HG03064 (cell line): ENCODE results near the gene ZFPM1.

ENCODE experiments used
- ATAC-seq: cut with Tn5 transposase; IDR thresholded peaks from one replicate; pipeline ENCODE4 v1.9.1; 2021; ENCODE audit warnings: low read depth; ENCODE audit not compliant: unreplicated experiment

Gene ZFPM1

GRCh38 chr16:88535191-88535856 lies 82.2 kb downstream of the ZFPM1 start:
- no peak for ATAC-seq

DNA sequence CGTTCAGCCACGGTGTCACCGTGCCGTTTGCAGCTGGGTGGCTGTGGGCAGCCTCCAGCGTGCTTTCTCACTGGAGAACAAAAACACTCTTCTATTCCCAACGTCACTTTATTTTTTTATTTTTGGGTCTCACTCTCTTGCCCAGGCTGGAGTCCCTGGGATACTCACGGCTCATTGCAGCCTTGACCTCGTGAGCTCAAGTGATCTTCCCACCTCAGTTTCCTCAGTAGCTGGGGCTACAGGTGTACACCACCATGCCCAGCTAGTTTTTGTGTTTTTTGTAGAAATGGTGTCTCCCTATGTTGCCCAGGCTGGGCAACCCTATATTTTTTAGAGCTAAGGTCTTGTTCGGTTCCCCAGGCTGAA lies 82.8 kb downstream of the ZFPM1 start:
- ATAC-seq = no peak

- ATAC-seq = no peak
These were observed 83.4 kb downstream of the ZFPM1 start for GRCh38 chr16:88536510-88536909.

DNA sequence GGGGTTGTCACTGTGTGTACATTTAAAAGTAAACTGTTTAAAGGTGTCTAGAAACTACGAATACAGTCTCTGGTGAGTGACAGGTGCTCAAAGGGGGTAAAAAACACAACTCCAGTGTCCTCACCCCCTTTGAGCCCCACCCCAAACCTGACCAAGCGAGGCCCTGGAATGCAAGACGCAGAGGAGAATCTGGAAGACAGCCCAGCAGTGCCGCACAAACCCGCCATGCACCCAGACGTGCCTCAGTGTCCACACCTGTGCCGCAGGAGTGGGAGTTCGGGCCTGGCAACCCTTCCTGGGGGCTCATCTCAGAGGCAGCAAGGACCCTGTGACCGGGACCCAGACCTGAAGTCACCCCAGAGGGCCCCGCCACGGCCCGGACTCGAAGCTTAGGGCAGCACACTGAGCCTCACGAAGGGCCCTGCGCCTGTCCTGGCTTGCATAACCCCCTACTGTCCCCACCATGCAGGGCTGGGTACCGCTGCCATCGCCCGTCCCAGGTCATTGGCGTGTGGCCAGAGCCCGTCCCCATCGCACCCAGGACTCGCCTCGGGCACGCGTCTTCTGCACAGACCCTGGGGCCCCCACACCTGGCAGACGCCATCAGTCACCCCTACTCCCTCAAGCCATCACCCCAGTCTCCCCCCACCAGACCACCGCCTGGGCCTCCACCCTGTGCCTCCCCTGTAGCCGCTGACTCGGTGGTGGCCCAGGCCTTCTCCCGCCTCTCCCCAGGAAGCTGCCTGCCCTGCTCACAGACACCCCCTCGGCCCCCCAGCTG lies 84.1 kb downstream of the ZFPM1 start:
- ATAC-seq = no peak

- no peak for ATAC-seq
These were observed 84.8 kb downstream of the ZFPM1 start for GRCh38 chr16:88537859-88538258.

- no peak for ATAC-seq
These were observed 85.4 kb downstream of the ZFPM1 start for GRCh38 chr16:88538366-88539060.

DNA sequence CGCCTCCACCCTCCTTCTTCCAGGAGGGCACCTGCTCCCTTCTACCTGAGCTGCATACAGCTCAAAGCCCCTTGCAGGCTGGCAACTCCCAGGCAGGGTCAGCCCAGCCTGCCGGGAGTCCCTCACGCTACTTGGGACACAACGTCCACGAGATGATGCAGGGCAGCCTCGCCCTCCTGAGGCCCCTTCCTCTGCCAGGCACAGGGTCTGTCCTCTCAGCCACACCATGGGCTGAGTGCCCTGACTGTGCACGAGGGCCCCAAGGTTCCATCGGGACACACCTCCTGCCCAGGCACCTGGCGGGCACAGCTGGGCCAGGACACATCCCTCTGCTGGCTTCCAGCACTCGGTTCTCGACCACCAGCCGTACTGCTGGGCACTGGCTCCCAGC lies 86.2 kb downstream of the ZFPM1 start:
- no peak for ATAC-seq

- no peak for ATAC-seq
These were observed 86.7 kb downstream of the ZFPM1 start for GRCh38 chr16:88539652-88540345.

GRCh38 chr16:88540346-88540977 lies 87.4 kb downstream of the ZFPM1 start:
- no peak for ATAC-seq

- no peak for ATAC-seq
These were observed 88.9 kb downstream of the ZFPM1 start for GRCh38 chr16:88541831-88542616.

GRCh38 chr16:88543230-88543813 lies 90.2 kb downstream of the ZFPM1 start:
- ATAC-seq = no peak

- ATAC-seq = no peak
These were observed 92.7 kb downstream of the ZFPM1 start for GRCh38 chr16:88545781-88546180.

- no peak for ATAC-seq
These were observed 95.2 kb downstream of the ZFPM1 start for GRCh38 chr16:88548131-88548874.

GRCh38 chr16:88548985-88549384 lies 95.9 kb downstream of the ZFPM1 start:
- no peak for ATAC-seq

DNA sequence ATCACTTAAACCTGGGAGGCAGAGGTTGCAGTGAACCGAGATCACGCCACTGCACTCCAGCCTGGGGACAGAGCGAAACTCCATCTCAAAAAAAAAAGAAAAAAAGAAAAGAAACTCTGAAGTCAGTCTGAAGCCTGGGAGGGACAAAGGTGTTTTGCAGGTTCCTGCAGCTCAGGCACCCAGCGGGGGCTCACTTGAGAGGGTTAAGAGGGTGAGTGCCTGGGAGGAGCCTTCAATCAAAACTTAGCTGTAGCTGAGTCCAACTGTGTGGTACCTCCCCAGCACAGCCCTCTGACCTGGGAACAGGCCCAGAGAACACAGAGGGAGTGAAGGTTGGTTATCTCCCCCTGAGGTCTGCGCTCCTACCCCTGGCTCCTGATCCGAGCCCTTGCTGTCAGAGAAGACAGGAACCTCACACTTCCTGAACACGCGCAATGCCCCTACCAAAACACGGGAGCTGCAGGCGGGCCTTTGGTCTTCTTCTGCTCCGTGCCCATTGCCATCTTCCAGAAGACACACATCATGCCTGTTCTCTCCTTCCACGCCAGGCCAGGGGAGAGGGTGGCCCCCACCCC lies 96.7 kb downstream of the ZFPM1 start:
- ATAC-seq = no peak

DNA sequence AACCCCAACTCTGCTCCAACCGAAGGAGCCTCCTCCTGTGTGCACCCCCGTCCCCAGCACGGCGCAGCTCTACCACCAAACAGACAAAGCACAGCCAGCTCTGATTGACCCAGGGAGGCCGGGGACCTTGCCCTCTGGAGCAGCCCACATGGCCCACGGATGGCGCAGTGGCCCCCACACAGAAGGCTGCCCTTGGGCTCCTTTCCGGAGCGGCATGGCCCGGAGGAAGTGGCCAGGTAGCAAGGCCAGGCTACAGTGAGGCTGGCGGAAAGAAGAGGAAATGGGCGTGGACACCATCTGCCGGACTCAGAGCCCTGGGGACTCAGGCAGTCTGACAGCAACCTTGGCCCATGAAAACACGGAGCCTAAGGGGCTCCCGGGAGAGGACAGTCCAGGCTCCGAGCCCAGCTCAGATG lies 97.2 kb downstream of the ZFPM1 start:
- ATAC-seq = no peak

GRCh38 chr16:88552166-88552565 lies 99.1 kb downstream of the ZFPM1 start:
- ATAC-seq = no peak

DNA sequence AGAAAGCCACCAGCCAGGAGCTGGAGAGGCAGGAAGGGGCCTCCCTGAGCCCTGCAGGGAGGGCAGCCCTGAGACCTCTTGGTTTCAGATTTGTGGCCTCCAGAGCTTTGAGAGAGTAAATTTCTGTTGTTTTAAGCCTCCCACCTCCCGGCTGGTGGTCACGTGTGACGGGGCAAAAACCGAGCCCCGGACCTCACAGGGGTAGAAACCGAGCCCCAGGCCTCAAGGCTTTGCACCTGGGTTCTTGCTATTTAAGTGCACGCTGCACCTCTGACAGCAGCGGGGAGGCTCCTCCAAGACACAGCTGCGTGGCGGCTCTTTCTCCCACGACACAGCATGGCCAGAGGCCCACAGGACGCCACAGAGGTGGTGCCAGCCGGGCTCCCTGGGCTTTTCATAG lies 99.7 kb downstream of the ZFPM1 start:
- ATAC-seq = no peak
